NCI-H187 (cell line): ENCODE measurements around the gene OTOF.
A peak's percentile ranks its signal among the peaks of the same experiment; 100 is the strongest.

ENCODE experiments used
- DNase-seq, 2 experiments: peaks; one replicate each; lab custom pipeline; 2025; lab: John Stamatoyannopoulos, UW

OTOF gene

GRCh38 chr2:26477911-26478253, at the start of gene OTOF:
Gene OTOF, minus strand, starts transcription at chr2:26478124.
- DNase-seq = no peak

- no peak for DNase-seq
These were observed 48.7 kb upstream of the OTOF start for GRCh38 chr2:26526589-26526988.

DNA sequence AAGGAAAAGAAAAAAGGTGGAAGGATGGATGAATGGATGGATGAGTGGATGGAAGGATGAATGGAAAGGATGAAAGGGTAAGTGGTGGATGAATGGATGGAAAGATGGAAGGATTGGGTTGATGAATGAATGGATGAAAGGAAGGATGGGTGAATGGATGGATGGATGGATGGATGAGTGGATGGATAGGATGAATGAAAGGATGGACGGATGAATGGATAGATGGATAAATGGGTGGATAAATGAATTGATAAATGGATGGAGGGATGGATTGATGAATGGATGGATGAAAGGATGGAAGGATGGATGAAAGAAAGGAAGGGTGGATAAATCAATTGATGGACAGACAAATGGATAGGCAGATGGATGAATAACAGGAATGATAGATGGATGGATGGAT, 48.2 kb upstream of the OTOF start:
- no peak for DNase-seq

GRCh38 chr2:26523750-26524149, 45.8 kb upstream of the OTOF start:
- DNase-seq = no peak

- DNase-seq = no peak
These were observed 44.8 kb upstream of the OTOF start for GRCh38 chr2:26522751-26523171.

- DNase-seq = no peak
These were observed 44.4 kb upstream of the OTOF start for GRCh38 chr2:26522325-26522724.

- no peak for DNase-seq
These were observed 43.9 kb upstream of the OTOF start for GRCh38 chr2:26521913-26522180.

DNA sequence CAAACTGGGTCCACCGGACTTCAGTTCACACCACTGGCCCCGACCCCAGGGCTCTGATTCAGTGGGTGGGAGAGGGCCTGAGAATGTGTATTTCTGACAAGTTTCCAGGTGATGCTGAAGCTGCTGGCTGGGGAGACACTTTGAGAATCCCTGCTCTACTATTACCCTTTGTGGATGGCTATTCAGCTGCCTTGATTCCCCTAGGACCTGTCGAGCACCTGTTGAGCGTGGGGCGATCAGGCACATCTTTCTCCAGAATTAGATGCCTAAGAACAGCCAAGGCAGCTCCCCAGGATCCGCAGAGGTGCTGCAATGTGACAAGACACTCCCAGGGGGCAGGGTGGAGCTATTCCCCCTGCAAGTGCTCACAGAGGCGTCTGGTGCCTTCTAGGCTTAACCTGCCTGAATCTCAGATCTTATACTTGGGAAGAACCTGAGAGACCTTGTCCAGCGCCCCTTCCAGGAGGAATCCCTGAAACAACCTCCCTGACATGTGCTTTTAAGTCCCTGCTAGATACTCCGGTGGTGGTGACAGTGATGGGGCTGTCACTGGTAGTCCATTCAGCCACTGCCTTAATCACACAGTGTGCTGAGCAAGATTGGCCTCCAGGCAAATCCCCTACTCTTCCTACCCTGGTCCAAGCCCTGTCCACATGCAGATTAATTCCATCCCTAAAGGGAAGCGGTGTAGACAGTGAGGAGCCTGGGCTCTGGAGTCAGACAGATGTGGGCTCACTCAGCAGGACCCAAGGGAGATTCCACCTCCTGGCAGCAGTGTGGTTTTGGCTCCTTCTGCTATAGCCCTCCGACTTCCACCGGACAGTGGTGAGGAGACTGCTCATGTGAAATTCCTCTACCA, 43.4 kb upstream of the OTOF start:
- peak; percentile 20 to 38 for DNase-seq

GRCh38 chr2:26520148-26520449, 42.2 kb upstream of the OTOF start:
- no peak for DNase-seq

DNA sequence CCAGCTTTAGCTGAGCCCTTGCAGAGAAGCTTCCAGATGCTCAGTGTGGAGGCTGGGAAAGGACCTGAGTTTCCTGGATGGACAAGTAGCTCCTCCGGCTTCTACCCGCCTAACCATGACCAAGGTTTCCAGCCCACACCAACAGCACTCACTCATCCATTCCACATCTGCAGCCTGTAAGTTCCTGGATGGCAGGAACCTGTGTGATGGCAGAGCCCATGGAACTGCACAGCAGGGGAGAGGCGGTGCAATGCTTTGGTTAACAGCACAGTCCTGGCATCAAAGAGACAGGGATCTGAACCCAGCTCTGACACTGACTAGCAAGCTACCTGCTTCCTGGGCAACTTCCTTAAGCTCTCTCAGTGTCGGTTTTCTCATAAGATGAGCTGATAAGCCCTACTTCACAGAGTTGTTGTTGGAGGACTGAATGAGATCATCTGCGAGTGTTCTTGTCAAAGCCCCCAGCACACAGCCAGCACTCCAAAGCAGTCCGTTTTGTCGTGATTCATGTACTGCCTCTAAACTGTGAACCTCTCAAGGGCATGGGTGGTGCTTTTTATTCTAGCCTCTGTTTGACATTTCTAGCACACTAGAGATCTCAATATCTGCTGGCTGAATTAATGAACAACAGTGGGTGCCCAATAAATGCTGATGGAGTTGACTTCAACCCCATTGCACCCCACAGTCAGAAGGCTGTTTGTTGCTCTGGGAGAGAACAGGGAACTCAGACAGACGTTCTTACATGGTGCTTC, 41.6 kb upstream of the OTOF start:
- no peak for DNase-seq

DNA sequence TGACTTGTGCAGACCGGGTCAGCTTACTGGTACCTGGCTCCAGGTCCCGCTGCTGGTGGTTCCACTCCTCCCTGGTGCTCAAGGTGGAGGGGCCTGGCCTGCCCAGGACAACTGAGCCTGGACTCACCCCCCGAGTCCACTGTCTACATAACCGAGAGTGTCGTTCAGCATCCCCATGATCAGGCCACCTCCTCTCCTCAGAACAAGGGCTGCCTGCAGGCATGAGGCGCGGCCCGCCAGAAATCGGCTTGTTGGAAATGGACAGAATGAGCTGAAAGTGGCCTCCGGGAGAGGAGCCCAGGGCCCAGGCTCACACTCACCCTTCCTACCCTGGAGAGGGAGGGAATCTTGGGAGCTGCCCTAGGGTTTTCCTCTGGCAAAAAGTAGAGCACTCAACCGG, 38.9 kb upstream of the OTOF start:
- DNase-seq = no peak

- no peak for DNase-seq
These were observed 38.3 kb upstream of the OTOF start for GRCh38 chr2:26516246-26516645.

DNA sequence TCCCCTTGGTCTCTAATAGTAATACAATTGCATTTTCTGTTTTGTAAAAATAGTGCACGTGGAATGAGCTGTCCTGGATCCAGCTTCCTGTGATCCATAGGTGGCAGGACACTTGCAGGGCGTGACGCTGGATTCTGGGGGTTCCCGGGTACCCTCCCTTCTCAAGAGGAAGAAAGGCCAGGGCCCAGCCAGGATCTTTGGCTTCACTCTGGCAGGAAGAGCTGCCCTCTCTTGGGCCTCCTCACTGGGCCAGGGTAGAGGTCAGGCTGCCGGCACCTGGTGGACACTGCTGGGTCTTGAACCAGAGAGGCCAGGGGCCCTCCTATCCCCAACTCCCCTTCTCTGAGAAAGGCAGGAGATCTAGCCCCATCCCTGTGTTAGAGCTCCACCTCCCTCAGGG, 37.8 kb upstream of the OTOF start:
- DNase-seq = no peak

DNA sequence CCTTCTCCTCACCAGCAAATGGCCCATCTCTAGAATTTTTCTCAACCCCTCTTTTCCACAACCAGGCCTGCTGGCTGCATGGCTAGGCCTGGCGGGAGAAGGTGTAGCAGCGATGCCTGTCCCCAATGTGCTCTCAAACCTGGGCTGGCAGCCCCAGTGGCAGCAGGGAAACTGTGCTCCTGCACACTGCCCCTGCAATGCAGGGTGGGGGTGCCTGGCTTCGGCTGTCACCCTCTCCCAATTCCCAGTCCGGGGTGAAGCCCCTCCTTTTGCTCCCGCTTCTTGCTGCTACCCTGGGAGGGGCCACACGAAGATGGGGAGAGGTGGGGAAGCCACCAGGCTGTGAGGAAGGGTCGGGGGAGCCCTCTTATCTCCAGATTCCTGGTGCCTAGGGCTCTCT, 36.1 kb upstream of the OTOF start:
- no peak for DNase-seq

GRCh38 chr2:26513261-26513660, 35.3 kb upstream of the OTOF start:
- no peak for DNase-seq

- no peak for DNase-seq
These were observed 33.5 kb upstream of the OTOF start for GRCh38 chr2:26511466-26511865.

DNA sequence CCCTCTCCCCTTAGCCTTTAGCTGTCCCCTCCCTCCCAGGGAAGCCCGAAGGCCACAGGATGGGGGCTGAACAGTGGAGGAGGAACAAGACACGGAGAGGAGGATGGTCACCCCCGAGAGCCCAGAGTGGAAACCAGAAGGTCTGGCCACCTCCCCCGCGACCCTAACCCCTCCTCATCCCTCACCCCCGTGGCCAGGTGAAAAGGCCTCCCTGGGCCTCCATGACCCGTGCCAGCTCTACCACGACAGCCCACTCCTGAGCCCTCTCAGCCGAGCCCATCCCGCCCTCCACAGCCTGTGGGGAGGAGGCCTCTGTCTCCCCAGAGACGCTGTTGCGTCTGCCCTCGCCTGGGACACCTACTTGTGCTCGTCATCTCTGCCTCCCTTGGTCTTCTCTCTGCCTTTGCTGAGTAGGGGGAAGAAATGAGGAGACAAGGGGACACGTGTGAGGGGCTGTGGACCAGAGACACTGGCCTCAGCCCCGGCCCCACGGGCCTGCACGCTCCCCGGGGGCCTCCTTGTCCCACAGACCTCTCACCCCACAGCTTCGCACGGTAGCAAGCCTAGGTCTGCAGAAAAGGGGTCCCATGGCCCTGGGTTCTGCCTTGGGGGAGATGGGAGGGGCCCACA, 32.5 kb upstream of the OTOF start:
- no peak for DNase-seq

- no peak for DNase-seq
These were observed 31.2 kb upstream of the OTOF start for GRCh38 chr2:26509141-26509540.

- DNase-seq = no peak
These were observed 30.0 kb upstream of the OTOF start for GRCh38 chr2:26507932-26508331.

DNA sequence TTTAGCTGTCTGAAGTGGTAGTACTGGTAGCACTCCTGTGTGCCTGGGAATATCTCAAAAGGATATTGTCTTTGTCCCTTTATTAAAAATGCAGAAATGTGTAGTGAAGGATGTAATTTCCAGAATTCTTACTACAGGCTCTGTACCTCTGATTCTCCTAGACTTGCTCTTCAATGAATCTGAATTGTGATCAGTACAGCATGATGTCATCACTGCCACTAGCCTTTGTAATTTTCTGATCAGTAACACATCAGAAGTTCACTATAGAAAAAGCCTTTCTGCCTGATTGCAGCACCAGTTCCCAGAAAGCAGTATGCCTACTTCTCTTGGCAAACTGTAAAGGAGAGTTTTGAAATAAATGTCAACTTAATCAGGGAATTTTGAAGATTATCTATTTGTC, 29.2 kb upstream of the OTOF start:
- DNase-seq = no peak

DNA sequence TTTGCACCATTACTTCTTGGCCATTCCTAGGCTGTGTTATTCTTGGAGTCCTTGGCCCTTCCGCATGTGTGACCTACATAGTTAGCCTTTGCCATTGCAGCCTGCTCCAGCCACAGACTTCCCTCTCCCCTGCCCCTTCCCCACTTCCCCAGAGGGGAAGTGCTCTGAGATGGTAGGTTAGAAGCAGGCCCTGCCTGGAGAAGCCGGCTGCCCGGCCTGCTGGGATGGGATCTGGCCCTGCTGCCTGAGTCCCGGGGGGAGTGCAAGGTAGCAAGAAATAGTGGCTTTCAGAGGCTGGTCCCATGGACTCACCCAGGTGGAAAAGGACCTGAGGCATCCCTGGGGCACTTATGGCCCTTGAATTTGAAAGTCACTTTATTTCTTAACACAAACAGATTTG, 28.4 kb upstream of the OTOF start:
- DNase-seq = no peak

- no peak for DNase-seq
These were observed 26.1 kb upstream of the OTOF start for GRCh38 chr2:26504002-26504401.

GRCh38 chr2:26503231-26503880, 25.4 kb upstream of the OTOF start:
- DNase-seq = peak; percentile 87 to 96
